Stomach (tissue), 9 donors: ENCODE measurements around the gene JRKL. TPM values are rescaled to one million over a fixed set of nuclear protein-coding genes. Genes with fewer than 3 reads are reported as not detected.
"Not testable (repeated sequence)": the region's sequence is repeated elsewhere in the genome, so short reads cannot be mapped to it uniquely, and the experiment has no call there.

Experiments
- DNase-seq, 2 donors: peaks; one replicate each; pipeline versions ENCODE4 v3.0.0 to v3.0.0-alpha.2; 2013 to 2019
- H3K27ac ChIP-seq, 5 donors: fragments of 200-600 bp in 4 of 5; sonication (generic) in 4 of 5; one replicate each; pipeline ENCODE4 v1.5.1; 2013 to 2019; ENCODE audit warnings: mild to moderate bottlenecking in 1 of 5, moderate library complexity in 1 of 5
- H3K27me3 ChIP-seq, 3 donors: fragments of 200-600 bp; sonication (generic); one replicate each; pipeline ENCODE4 v1.5.1; 2017 to 2019; ENCODE audit warnings: mixed run types in 1 of 3
- H3K36me3 ChIP-seq, 4 donors: fragments of 200-600 bp; sonication (generic); 1 replicate in 3 of 4; 2 replicates in 1 of 4; pipeline ENCODE4 v1.5.1; 2016 to 2019
- H3K4me1 ChIP-seq, 4 donors: fragments of 200-600 bp; sonication (generic); one replicate each; pipeline ENCODE4 v1.5.1; 2016 to 2019
- H3K4me3 ChIP-seq, 4 donors: fragments of 200-600 bp; sonication (generic) in 3 of 4; one replicate each; pipeline ENCODE4 v1.5.1; 2016 to 2019; ENCODE audit warnings: mild to moderate bottlenecking in 1 of 4
- H3K9me3 ChIP-seq, 4 donors: fragments of 200-600 bp; sonication (generic); one replicate each; pipeline ENCODE4 v1.5.1; 2016 to 2019
- CTCF ChIP-seq, 7 experiments: fragments of 450-650 bp in 4 of 7; fragments of 200-600 bp in 3 of 7; sonication (generic) in 3 of 7; IDR thresholded peaks; one replicate each; pipeline ENCODE4 v1.5.1; 2016 to 2019; ENCODE audit warnings: antibody characterized with exemption in 7 of 7, control low read depth in 2 of 7, mild to moderate bottlenecking in 1 of 7
- EP300 ChIP-seq: sonication (generic); formaldehyde crosslinking; IDR thresholded peaks from one replicate; pipeline ENCODE4 v1.6.1; 2017; ENCODE audit warnings: antibody characterized with exemption
- POLR2A ChIP-seq, 4 donors: fragments of 450-650 bp; IDR thresholded peaks; one replicate each; pipeline ENCODE4 v1.6.1; 2016; ENCODE audit warnings: antibody characterized with exemption in 4 of 4, control low read depth in 2 of 4, mild to moderate bottlenecking in 1 of 4, moderate library complexity in 1 of 4
- POLR2AphosphoS5 ChIP-seq, 3 donors: sonication (generic); formaldehyde crosslinking; IDR thresholded peaks; one replicate each; pipeline ENCODE4 v1.6.1; 2016; ENCODE audit warnings: antibody characterized with exemption in 3 of 3
- WGBS, 5 donors: extraction: QIAGEN DNeasy Blood & Tissue Kit in 3 of 5; methylation state at CpG; one replicate each; pipeline versions ENCODE4 v1.1.5 to v1.1.7; 2013 to 2018; 5-methylcytosine and 5-hydroxymethylcytosine counted together
- intact Hi-C: fragments of 100-400 bp; cut with DNase I; formaldehyde crosslinking; loops from one replicate; pipeline ENCODE4 v1.15.1; 2023; ENCODE audit warnings: low total_unique reads
- polyA plus RNA-seq, 3 donors: library from polyadenylated mRNA; stranded (reverse); fragments of 200-250 nt; gene quantifications; one replicate each; pipeline ENCODE4 v1.2.3, GENCODE V29; 2013
- total RNA-seq, 5 donors: library from RNA; depleted of rRNA; stranded (reverse); fragments of >200 nt; gene quantifications; one replicate each; pipeline versions ENCODE4 v1.1.0 to v1.2.3, GENCODE V29; 2014 to 2016
- donor health status: healthy with polysubstance abuse.
- donor health status: Bipolar disorder and iron deficiency.
- donor health status: healthy.

JRKL gene
- total and polyA plus RNA-seq, 8 donors = 2.7 to 11.9 (median 4.8) TPM

- Histone ChIP-seq H3K27me3 (peaks cover 0 to 6% (median 0%) of the 10 kb centered on the region in 3 donors), H3K27ac (no peak overlapping the region), H3K4me1 (no peaks in the 10 kb centered on the region), H3K9me3 (no peaks in the 10 kb centered on the region), H3K4me3 (no peak overlapping the region), H3K36me3 (no peaks in the 10 kb centered on the region)
- peak in 1 of 2 donors; percentile 19 for DNase-seq
- intact Hi-C loops = no loop called here
- 56 to 82% (median 72%) methylated on average over 1 of the region's 1 CpG for WGBS, 5 donors
- no peak for TF ChIP-seq POLR2AphosphoS5 (IDR thresholded peaks at IDR 0.05)
- TF ChIP-seq POLR2A (IDR thresholded peaks at IDR 0.05) = no peak
- no peak for TF ChIP-seq CTCF (IDR thresholded peaks at IDR 0.05)
- no peak for TF ChIP-seq EP300
These were observed 23.1 kb downstream of the JRKL start for GRCh38 chr11:96412761-96413381.

- no peak overlapping the region for H3K4me3 ChIP-seq
- H3K4me1 ChIP-seq = no peaks in the 10 kb centered on the region
- H3K9me3 ChIP-seq = no peaks in the 10 kb centered on the region
- intact Hi-C loops = no loop called here
- peaks cover 0 to 6% (median 0%) of the 10 kb centered on the region in 3 donors for H3K27me3 ChIP-seq
- no peaks in the 10 kb centered on the region for H3K36me3 ChIP-seq
- H3K27ac ChIP-seq = no peak overlapping the region
- TF ChIP-seq CTCF (IDR thresholded peaks at IDR 0.05) (no peak), EP300 (no peak), POLR2A (IDR thresholded peaks at IDR 0.05) (no peak), POLR2AphosphoS5 (IDR thresholded peaks at IDR 0.05) (no peak)
- no peak for DNase-seq
These were observed 23.6 kb downstream of the JRKL start for GRCh38 chr11:96413408-96413807.

GRCh38 chr11:96424693-96425092 is 34.9 kb downstream of the JRKL start:
- 10 to 35% (median 28%) methylated on average over 2 of the region's 2 CpGs for WGBS, 5 donors
- TF ChIP-seq EP300 (no peak), POLR2A (IDR thresholded peaks at IDR 0.05) (no peak), CTCF (IDR thresholded peaks at IDR 0.05) (no peak), POLR2AphosphoS5 (IDR thresholded peaks at IDR 0.05) (no peak)
- Histone ChIP-seq H3K27ac (no peak overlapping the region), H3K4me1 (no peaks in the 10 kb centered on the region), H3K4me3 (no peak overlapping the region), H3K36me3 (no peaks in the 10 kb centered on the region), H3K9me3 (no peaks in the 10 kb centered on the region), H3K27me3 (peaks cover 0 to 11% (median 7%) of the 10 kb centered on the region in 3 donors)
- no peak for DNase-seq
- intact Hi-C loops = loop anchor here (10.0 kb wide), 1 partner anchor 590 kb away; no protein-coding TSS in a partner anchor

GRCh38 chr11:96430668-96431067 is 40.9 kb downstream of the JRKL start:
- peaks cover 0 to 5% (median 0%) of the 10 kb centered on the region in 4 donors for H3K9me3 ChIP-seq
- WGBS, 5 donors = 54 to 88% (median 77%) methylated on average over 3 of the region's 3 CpGs
- no peak for DNase-seq
- intact Hi-C loops = no loop called here
- H3K36me3 ChIP-seq = no peaks in the 10 kb centered on the region
- no peak for TF ChIP-seq POLR2AphosphoS5 (IDR thresholded peaks at IDR 0.05)
- no peak for TF ChIP-seq EP300
- no peak for TF ChIP-seq POLR2A (IDR thresholded peaks at IDR 0.05)
- no peak for TF ChIP-seq CTCF (IDR thresholded peaks at IDR 0.05)
- H3K4me1 ChIP-seq = no peaks in the 10 kb centered on the region
- H3K4me3 ChIP-seq = no peak overlapping the region
- peaks cover 0 to 3% (median 0%) of the 10 kb centered on the region in 3 donors for H3K27me3 ChIP-seq
- no peak overlapping the region for H3K27ac ChIP-seq

- H3K36me3 ChIP-seq, H3K9me3 ChIP-seq, H3K27ac ChIP-seq, H3K4me1 ChIP-seq, H3K4me3 ChIP-seq, H3K27me3 ChIP-seq, DNase-seq, intact Hi-C loops: not testable (repeated sequence)
These were observed 42.8 kb downstream of the JRKL start for GRCh38 chr11:96432654-96433053.
